Gastroesophageal sphincter (tissue), 3 donors: ENCODE results near the gene ADD2.

Experiments
- POLR2AphosphoS5 ChIP-seq: sonication (generic); formaldehyde crosslinking; IDR thresholded peaks from one replicate; pipeline ENCODE4 v1.6.1; 2017; ENCODE audit warnings: antibody characterized with exemption
- TF ChIP-seq, protein P1 (sequence below), 4 experiments: fragments of 200-600 bp in 2 of 4; fragments of 450-650 bp in 2 of 4; sonication (generic) in 1 of 4; IDR thresholded peaks; one replicate each; pipeline ENCODE4 v1.5.1; 2017 to 2019; ENCODE audit warnings: antibody characterized with exemption in 4 of 4, mild to moderate bottlenecking in 2 of 4, moderate library complexity in 2 of 4

GRCh38 chr2:70646420-70646818, 121.6 kb downstream of the ADD2 start:
- TF ChIP-seq POLR2AphosphoS5: no peak
- TF ChIP-seq, protein P1, sequence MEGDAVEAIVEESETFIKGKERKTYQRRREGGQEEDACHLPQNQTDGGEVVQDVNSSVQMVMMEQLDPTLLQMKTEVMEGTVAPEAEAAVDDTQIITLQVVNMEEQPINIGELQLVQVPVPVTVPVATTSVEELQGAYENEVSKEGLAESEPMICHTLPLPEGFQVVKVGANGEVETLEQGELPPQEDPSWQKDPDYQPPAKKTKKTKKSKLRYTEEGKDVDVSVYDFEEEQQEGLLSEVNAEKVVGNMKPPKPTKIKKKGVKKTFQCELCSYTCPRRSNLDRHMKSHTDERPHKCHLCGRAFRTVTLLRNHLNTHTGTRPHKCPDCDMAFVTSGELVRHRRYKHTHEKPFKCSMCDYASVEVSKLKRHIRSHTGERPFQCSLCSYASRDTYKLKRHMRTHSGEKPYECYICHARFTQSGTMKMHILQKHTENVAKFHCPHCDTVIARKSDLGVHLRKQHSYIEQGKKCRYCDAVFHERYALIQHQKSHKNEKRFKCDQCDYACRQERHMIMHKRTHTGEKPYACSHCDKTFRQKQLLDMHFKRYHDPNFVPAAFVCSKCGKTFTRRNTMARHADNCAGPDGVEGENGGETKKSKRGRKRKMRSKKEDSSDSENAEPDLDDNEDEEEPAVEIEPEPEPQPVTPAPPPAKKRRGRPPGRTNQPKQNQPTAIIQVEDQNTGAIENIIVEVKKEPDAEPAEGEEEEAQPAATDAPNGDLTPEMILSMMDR (IDR thresholded peaks at IDR 0.05): no peak
